ENCODE measurements around the gene AGO3. TPM values are rescaled to one million over a fixed set of nuclear protein-coding genes. Genes with fewer than 3 reads are reported as not detected.

AGO3 gene
- total and polyA plus RNA-seq, 2 experiments from 2014 or later, result 19.2 to 27.3 TPM

- no peaks in the 10 kb centered on the region for H3K27me3 ChIP-seq (ENCODE audit: insufficient read depth)
- H3F3A ChIP-seq (replicated peaks; ENCODE audit: low read depth), result no peaks in the 10 kb centered on the region
- DNase-seq (ENCODE audit: low spot score), result no peak
- no peaks in the 10 kb centered on the region for H3K36me3 ChIP-seq (ENCODE audit: insufficient read depth)
- Mint-ChIP-seq H3K27ac (no peak overlapping the region), H3K27me3 (ENCODE audit: insufficient read depth, low read depth, poor library complexity) (peaks cover 7% of the 10 kb centered on the region), H3K4me1 (no peaks in the 10 kb centered on the region; the same call in 2 of the 3 replicates), H3K36me3 (ENCODE audit: low read depth) (no peaks in the 10 kb centered on the region), H3K4me3 (no peak overlapping the region), H3K9me3 (no peaks in the 10 kb centered on the region; the same call in 2 of the 3 replicates)
- no peaks in the 10 kb centered on the region for H3K79me2 ChIP-seq (replicated peaks; ENCODE audit: insufficient read depth)
- no peaks in the 10 kb centered on the region for H3K4me1 ChIP-seq (ENCODE audit: insufficient read depth)
- ATAC-seq, result no peak
- H3K9me2 ChIP-seq (ENCODE audit: insufficient read depth), result no peaks in the 10 kb centered on the region
- no peaks in the 10 kb centered on the region for H4K20me1 ChIP-seq (replicated peaks; ENCODE audit: insufficient read depth)
- TF ChIP-seq, protein P1, sequence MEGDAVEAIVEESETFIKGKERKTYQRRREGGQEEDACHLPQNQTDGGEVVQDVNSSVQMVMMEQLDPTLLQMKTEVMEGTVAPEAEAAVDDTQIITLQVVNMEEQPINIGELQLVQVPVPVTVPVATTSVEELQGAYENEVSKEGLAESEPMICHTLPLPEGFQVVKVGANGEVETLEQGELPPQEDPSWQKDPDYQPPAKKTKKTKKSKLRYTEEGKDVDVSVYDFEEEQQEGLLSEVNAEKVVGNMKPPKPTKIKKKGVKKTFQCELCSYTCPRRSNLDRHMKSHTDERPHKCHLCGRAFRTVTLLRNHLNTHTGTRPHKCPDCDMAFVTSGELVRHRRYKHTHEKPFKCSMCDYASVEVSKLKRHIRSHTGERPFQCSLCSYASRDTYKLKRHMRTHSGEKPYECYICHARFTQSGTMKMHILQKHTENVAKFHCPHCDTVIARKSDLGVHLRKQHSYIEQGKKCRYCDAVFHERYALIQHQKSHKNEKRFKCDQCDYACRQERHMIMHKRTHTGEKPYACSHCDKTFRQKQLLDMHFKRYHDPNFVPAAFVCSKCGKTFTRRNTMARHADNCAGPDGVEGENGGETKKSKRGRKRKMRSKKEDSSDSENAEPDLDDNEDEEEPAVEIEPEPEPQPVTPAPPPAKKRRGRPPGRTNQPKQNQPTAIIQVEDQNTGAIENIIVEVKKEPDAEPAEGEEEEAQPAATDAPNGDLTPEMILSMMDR (conservative IDR thresholded peaks at IDR 0.05; ENCODE audit: low read depth in 2 of 2), result no peak
- no peak for TF ChIP-seq ZNF114 (CRISPR knock-in tag; IDR thresholded peaks at IDR 0.05)
- no peak for TF ChIP-seq EZH2 (IDR thresholded peaks at IDR 0.05; ENCODE audit: low read depth, unreplicated experiment)
- no peak for TF ChIP-seq STAT1 (IDR thresholded peaks at IDR 0.05; ENCODE audit: unreplicated experiment)
- TF ChIP-seq CREB1 (CRISPR knock-in tag; IDR thresholded peaks at IDR 0.05; ENCODE audit: low read depth), result no peak
- TF ChIP-seq ETS1 (IDR thresholded peaks at IDR 0.05), result no peak
- TF ChIP-seq, protein P2, sequence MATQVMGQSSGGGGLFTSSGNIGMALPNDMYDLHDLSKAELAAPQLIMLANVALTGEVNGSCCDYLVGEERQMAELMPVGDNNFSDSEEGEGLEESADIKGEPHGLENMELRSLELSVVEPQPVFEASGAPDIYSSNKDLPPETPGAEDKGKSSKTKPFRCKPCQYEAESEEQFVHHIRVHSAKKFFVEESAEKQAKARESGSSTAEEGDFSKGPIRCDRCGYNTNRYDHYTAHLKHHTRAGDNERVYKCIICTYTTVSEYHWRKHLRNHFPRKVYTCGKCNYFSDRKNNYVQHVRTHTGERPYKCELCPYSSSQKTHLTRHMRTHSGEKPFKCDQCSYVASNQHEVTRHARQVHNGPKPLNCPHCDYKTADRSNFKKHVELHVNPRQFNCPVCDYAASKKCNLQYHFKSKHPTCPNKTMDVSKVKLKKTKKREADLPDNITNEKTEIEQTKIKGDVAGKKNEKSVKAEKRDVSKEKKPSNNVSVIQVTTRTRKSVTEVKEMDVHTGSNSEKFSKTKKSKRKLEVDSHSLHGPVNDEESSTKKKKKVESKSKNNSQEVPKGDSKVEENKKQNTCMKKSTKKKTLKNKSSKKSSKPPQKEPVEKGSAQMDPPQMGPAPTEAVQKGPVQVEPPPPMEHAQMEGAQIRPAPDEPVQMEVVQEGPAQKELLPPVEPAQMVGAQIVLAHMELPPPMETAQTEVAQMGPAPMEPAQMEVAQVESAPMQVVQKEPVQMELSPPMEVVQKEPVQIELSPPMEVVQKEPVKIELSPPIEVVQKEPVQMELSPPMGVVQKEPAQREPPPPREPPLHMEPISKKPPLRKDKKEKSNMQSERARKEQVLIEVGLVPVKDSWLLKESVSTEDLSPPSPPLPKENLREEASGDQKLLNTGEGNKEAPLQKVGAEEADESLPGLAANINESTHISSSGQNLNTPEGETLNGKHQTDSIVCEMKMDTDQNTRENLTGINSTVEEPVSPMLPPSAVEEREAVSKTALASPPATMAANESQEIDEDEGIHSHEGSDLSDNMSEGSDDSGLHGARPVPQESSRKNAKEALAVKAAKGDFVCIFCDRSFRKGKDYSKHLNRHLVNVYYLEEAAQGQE (IDR thresholded peaks at IDR 0.05; ENCODE audit: unreplicated experiment), result no peak
- no peak for TF ChIP-seq JUNB (IDR thresholded peaks at IDR 0.05; ENCODE audit: unreplicated experiment)
- TF ChIP-seq ZNF331 (CRISPR knock-in tag; IDR thresholded peaks at IDR 0.05; ENCODE audit: low read depth), result no peak
- TF ChIP-seq NANOG (IDR thresholded peaks at IDR 0.05; ENCODE audit: borderline replicate concordance), result no peak
- TF ChIP-seq EZH2phosphoT487 (IDR thresholded peaks at IDR 0.05; ENCODE audit: unreplicated experiment), result no peak
- no peak for TF ChIP-seq POLR2AphosphoS5 (IDR thresholded peaks at IDR 0.05; ENCODE audit: low read depth)
- TF ChIP-seq ZNF462 (CRISPR knock-in tag; IDR thresholded peaks at IDR 0.05), result no peak
- no peak overlapping the region for H3K4me2 ChIP-seq
- no peak overlapping the region for H3K4me3 ChIP-seq
- no peak overlapping the region for H3K27ac ChIP-seq (ENCODE audit: low read depth)
- no peak overlapping the region for H2AFZ ChIP-seq
Observed at GRCh38 chr1:36106269-36106668, 175.4 kb downstream of the AGO3 start.
